ENCODE data around the gene FHIT.

FHIT gene

GRCh38 chr3:59957150-59957549, 1294.1 kb downstream of the FHIT start:
- Histone ChIP-seq H3K4me3 (ENCODE audit: insufficient read depth, low read length, poor library complexity, severe bottlenecking) (no peak overlapping the region), H3K9me2 (replicated peaks; ENCODE audit: insufficient read depth, low read length) (no peaks in the 10 kb centered on the region), H3K4me2 (ENCODE audit: low read depth, low read length, poor library complexity, severe bottlenecking) (no peak overlapping the region), H3K79me2 (ENCODE audit: insufficient read depth, low read length) (no peaks in the 10 kb centered on the region), H3K9ac (ENCODE audit: low read length) (no peak overlapping the region), H3K27me3 (ENCODE audit: low read length) (no peaks in the 10 kb centered on the region), H3K27ac (ENCODE audit: low read depth, low read length) (no peak overlapping the region), H2AFZ (ENCODE audit: low read depth, low read length, severe bottlenecking) (no peak overlapping the region), H3K36me3 (ENCODE audit: low read length) (no peaks in the 10 kb centered on the region), H3F3A (ENCODE audit: insufficient read depth) (no peaks in the 10 kb centered on the region), H3K9me3 (ENCODE audit: insufficient read depth, low read length) (no peaks in the 10 kb centered on the region), H4K20me1 (ENCODE audit: low read depth, low read length) (no peaks in the 10 kb centered on the region)
- TF ChIP-seq CTCF (IDR thresholded peaks at IDR 0.05; ENCODE audit: insufficient read depth, low read length, poor library complexity, severe bottlenecking) (no peak), EZH2phosphoT487 (conservative IDR thresholded peaks at IDR 0.05; ENCODE audit: low read length) (no peak)

GRCh38 chr3:59953104-59953503, 1298.1 kb downstream of the FHIT start:
- TF ChIP-seq EZH2phosphoT487 (conservative IDR thresholded peaks at IDR 0.05; ENCODE audit: low read length) (no peak), CTCF (IDR thresholded peaks at IDR 0.05; ENCODE audit: insufficient read depth, low read length, poor library complexity, severe bottlenecking) (no peak)
- H4K20me1 ChIP-seq (ENCODE audit: low read depth, low read length): no peaks in the 10 kb centered on the region
- H3K9ac ChIP-seq (ENCODE audit: low read length): no peak overlapping the region
- no peaks in the 10 kb centered on the region for H3K36me3 ChIP-seq (ENCODE audit: low read length)
- H3K4me3 ChIP-seq (ENCODE audit: insufficient read depth, low read length, poor library complexity, severe bottlenecking): no peak overlapping the region
- H2AFZ ChIP-seq (ENCODE audit: low read depth, low read length, severe bottlenecking): no peak overlapping the region
- no peak overlapping the region for H3K27ac ChIP-seq (ENCODE audit: low read depth, low read length)
- no peak overlapping the region for H3K4me2 ChIP-seq (ENCODE audit: low read depth, low read length, poor library complexity, severe bottlenecking)
- H3K27me3 ChIP-seq (ENCODE audit: low read length): no peaks in the 10 kb centered on the region
- H3K9me2 ChIP-seq (replicated peaks; ENCODE audit: insufficient read depth, low read length): no peaks in the 10 kb centered on the region
- no peaks in the 10 kb centered on the region for H3K9me3 ChIP-seq (ENCODE audit: insufficient read depth, low read length)
- no peaks in the 10 kb centered on the region for H3K79me2 ChIP-seq (ENCODE audit: insufficient read depth, low read length)
- no peaks in the 10 kb centered on the region for H3F3A ChIP-seq (ENCODE audit: insufficient read depth)

GRCh38 chr3:59949311-59949710, 1301.9 kb downstream of the FHIT start:
- no peak for TF ChIP-seq EZH2phosphoT487 (conservative IDR thresholded peaks at IDR 0.05; ENCODE audit: low read length)
- no peak for TF ChIP-seq CTCF (IDR thresholded peaks at IDR 0.05; ENCODE audit: insufficient read depth, low read length, poor library complexity, severe bottlenecking)
- Histone ChIP-seq H3K4me2 (ENCODE audit: low read depth, low read length, poor library complexity, severe bottlenecking) (no peak overlapping the region), H3F3A (ENCODE audit: insufficient read depth) (no peaks in the 10 kb centered on the region), H3K9me2 (replicated peaks; ENCODE audit: insufficient read depth, low read length) (no peaks in the 10 kb centered on the region), H3K79me2 (ENCODE audit: insufficient read depth, low read length) (no peaks in the 10 kb centered on the region), H3K27ac (ENCODE audit: low read depth, low read length) (no peak overlapping the region), H4K20me1 (ENCODE audit: low read depth, low read length) (no peaks in the 10 kb centered on the region), H3K9me3 (ENCODE audit: insufficient read depth, low read length) (no peaks in the 10 kb centered on the region), H2AFZ (ENCODE audit: low read depth, low read length, severe bottlenecking) (no peak overlapping the region), H3K36me3 (ENCODE audit: low read length) (no peaks in the 10 kb centered on the region), H3K9ac (ENCODE audit: low read length) (no peak overlapping the region), H3K4me3 (ENCODE audit: insufficient read depth, low read length, poor library complexity, severe bottlenecking) (no peak overlapping the region), H3K27me3 (ENCODE audit: low read length) (no peaks in the 10 kb centered on the region)
